Measurements from ENCODE around the gene PPP2R5E.

DNA sequence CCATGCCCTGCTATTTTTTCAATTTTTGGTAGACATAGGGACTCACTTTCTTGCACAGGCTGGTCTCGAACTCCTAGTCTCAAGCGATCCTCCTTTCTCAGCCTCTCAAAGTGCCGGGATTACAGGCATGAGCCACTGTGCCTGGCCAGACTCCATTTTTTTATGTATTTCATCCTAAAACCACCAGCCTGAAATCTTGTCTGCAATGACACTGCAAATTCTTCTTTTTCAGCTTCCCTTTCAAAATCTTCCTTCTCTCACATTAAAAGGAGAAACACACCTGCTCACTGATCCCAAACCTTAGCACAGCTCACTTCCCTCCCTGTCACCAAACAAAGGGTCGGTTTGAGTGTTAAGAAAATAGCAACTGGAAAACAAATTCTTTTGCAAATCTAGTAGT, 62.6 kb downstream of the PPP2R5E start:
- TF ChIP-seq, protein P1, sequence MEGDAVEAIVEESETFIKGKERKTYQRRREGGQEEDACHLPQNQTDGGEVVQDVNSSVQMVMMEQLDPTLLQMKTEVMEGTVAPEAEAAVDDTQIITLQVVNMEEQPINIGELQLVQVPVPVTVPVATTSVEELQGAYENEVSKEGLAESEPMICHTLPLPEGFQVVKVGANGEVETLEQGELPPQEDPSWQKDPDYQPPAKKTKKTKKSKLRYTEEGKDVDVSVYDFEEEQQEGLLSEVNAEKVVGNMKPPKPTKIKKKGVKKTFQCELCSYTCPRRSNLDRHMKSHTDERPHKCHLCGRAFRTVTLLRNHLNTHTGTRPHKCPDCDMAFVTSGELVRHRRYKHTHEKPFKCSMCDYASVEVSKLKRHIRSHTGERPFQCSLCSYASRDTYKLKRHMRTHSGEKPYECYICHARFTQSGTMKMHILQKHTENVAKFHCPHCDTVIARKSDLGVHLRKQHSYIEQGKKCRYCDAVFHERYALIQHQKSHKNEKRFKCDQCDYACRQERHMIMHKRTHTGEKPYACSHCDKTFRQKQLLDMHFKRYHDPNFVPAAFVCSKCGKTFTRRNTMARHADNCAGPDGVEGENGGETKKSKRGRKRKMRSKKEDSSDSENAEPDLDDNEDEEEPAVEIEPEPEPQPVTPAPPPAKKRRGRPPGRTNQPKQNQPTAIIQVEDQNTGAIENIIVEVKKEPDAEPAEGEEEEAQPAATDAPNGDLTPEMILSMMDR (IDR thresholded peaks at IDR 0.05; ENCODE audit: low read depth, low read length): no peak
- TF ChIP-seq MYC (IDR thresholded peaks at IDR 0.05; ENCODE audit: low read depth, low read length) (no peak), POLR2A (IDR thresholded peaks at IDR 0.05; ENCODE audit: extremely low read depth, insufficient read length) (no peak)
- TF ChIP-seq, protein P2, sequence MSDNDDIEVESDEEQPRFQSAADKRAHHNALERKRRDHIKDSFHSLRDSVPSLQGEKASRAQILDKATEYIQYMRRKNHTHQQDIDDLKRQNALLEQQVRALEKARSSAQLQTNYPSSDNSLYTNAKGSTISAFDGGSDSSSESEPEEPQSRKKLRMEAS (IDR thresholded peaks at IDR 0.05; ENCODE audit: low read depth, low read length): no peak

All from NB4 (cell line).